Epidermal melanocyte (primary cell): Measurements from ENCODE around the gene OPCML.

Experiments used
- DNase-seq: peaks from one replicate; pipeline ENCODE4 v3.0.0; 2011; ENCODE audit warnings: low spot score; ENCODE audit not compliant: insufficient read length

The OPCML gene

DNA sequence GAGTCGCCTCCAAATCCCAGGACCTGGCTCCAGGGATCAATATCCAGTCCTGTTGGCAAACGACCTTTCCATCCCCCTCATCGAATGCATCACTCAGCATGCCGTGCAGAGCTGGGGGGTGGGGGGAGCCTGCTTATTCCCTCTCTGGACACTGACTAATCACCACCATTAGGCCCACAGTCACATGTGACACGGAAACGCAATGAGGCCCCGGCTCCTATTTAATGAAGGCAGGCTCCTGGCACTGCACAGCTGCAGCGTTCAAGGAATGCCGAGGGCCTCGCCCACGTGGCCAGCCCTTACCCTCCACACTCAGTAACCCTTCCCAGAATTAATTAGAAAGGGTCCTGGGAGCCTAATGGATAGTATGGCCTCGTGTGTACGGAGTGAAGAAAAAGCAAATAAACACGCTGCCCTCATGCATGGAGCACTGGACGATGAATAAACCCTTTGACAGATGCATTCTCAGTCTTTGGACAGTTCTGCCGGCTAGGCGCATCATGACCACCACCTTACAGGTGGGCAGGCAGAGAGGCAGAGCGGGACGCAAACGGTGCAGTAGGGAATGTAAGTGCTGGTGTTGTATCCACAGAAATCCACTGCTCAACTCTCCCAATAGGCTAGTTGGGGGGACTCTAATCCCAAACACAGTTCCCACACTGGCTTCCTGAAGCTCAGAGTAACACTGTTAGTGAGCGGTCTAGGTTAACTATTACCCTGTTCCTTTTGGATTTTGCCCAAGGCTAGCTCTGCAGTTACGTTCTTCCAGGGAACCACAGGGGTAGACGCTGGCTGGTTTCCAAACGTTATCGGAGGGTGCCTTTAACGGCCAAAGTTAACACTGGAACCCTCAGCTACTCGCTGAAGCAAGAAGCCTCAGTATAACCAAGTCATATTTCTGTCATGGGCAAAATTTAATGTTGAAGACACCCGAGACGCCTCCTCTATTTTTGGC lies 490.1 kb downstream of the OPCML start:
- DNase-seq, result no peak

GRCh38 chr11:133041181-133041580 lies 491.1 kb downstream of the OPCML start:
- DNase-seq, result no peak

DNA sequence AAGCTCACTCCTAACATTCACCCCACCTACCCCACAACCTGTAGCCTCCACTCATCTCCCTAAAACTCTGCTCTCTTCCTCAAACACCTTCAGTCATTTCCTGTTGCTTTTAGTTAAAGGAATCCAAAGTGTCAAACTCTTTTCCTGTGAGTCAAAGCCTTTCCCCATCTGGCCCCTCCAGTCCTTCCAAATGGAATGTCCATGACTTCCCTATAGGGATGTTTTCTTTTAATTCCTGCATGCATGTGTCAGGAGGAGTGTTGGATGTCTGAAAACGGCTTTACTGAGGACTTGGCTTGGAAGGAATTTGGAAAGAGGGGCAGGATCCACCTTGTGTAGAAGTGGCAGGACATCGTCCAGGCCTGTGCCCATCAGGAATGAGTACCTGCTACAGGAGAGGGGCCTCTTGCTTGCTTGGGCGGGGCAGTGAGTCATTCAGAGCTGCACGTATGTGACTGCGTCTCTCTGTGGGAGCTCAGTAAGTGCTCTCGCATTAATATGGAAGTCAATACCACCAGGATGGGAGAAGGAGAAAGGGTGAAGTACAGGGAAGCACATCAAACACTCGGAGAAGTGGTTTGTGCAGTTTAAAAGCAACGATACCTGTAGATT lies 491.9 kb downstream of the OPCML start:
- DNase-seq, result no peak

DNA sequence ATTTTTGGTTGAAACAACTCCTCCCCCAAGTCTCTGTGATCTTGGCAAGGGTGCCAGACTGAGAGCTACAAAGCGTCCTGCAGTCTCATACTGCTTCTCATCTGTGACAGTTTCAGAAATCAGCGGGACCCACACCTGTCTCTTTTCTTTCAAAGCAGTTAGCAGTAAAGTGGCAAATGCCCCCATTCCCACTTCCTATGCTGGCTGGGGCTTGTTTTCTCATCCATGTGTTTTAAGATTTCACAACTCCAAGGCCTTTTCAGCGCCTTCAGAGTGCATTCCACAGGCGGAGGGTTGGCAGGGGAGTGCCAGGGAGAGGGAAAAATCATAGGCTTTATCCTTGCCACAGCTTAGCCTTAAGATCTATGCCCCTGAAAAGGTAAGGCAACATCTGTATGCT lies 493.5 kb downstream of the OPCML start:
- no peak for DNase-seq

DNA sequence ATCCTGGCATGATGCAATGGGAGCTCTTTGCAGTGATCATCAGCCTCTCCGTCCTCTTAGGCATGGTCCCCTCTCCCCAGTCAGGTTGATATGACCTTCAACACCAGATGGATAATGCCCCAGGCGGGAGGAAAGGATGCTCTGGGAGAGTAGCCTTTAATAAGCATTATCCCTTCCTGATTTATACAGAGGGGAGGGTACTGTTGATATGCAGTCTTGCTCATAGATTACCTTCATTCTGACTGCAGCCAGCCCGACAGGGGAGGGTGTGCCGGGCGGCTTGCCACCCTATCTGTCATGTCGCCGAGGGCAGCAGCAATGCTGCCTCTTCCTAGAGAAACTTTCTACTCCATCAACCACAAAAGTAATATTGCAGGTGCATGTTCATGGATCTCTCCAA lies 497.4 kb downstream of the OPCML start:
- DNase-seq, result no peak

- no peak for DNase-seq
Measured at GRCh38 chr11:133029107-133029506, 503.2 kb downstream of the OPCML start.

DNA sequence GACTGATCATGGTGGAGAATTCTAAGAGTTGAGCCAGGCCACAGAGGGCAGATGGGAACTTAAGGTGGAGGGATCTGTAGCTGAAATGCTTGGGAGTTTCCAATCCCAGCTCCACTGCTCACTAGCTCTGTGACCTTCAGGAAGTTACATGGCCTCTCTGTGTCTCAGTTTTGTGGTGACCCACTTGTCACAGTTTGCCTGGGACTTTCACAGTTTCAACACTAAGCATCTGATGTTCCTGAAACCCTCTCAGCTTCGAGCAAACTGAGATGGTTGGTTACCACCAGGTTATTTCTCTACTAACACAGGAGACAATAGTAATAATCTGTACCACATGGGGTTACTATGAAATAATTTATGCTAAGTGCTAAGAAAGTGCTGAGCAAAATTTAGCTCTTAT lies 505.3 kb downstream of the OPCML start:
- no peak for DNase-seq

DNA sequence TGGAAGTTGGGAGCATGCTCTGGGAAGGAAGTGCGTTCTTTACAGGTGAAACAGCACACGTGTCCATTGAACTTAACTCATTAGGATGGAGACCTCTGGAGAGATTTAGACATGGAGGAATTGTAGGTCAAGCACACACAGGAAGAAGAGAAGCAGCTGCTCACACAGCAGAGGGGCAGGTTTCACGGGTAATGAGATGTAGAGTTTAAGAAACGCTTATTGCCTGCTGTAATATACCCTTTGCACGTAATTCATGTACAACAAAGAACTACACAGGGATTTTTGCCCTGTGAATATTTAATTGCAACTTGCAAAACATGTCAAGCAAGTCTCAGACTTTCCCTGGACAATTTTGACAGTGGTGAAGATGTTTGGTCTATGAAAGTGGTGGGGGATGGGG lies 508.0 kb downstream of the OPCML start:
- DNase-seq, result no peak

- DNase-seq, result no peak
Measured at GRCh38 chr11:133023232-133023631, 509.1 kb downstream of the OPCML start.

GRCh38 chr11:133021553-133021952 lies 510.7 kb downstream of the OPCML start:
- no peak for DNase-seq

DNA sequence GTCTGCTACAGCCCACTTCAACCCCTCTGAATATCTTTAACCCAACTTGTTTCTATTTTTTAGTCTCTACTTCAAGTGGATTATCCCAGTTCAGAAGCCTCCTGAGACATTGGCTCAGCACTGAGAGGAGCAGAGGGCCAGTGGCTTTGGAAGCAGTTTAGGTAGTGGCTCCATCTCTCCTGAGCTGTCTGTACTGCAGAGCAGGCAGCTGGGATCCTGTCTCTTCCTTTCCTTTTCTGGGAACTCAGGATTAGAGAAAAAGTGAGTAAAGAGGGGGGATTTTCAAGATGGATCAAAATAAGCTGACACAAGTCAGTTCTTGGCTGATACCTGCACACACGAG lies 512.0 kb downstream of the OPCML start:
- no peak for DNase-seq

DNA sequence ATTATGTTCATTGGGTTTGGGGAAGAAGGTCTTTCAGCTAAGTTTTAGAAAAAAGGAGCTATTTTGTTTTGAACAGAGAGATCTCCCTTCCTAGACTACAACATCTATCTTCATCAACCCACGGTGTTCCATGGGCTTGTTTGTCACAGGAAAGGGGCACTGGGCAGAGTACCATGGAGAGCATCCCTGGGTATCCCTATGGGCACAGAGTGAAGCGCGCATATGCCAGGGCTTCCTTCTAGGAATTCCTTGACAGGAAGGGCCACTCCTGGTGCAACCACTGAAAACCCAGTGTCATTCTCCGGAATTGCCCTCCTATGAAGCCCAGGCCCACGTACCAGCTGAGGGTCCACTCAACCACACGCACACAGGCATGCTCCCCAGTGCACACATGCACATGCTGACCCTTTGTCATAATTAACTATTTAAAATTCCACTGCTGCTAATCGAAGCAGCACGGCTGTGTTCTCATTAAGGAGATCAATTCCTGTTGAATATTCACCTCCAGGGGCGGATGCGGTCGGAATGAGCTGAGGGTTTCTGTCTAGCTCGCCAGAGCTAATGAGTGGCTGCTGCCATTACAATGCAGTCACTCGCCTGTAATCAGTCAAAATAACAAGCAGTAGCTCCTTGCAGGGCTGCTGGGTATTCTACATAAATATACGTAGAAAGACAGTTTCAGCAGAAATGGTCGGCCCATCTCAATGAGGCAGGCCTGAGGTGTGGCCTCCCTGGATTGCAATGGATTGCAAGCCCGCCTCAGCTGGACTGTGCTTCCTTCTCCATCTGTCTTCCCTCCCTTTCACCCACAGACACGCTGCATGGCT lies 512.5 kb downstream of the OPCML start:
- DNase-seq, result no peak

GRCh38 chr11:133015457-133015856 lies 516.8 kb downstream of the OPCML start:
- no peak for DNase-seq

GRCh38 chr11:133014337-133014736 lies 518.0 kb downstream of the OPCML start:
- no peak for DNase-seq

GRCh38 chr11:133012803-133013202 lies 519.5 kb downstream of the OPCML start:
- DNase-seq, result no peak

DNA sequence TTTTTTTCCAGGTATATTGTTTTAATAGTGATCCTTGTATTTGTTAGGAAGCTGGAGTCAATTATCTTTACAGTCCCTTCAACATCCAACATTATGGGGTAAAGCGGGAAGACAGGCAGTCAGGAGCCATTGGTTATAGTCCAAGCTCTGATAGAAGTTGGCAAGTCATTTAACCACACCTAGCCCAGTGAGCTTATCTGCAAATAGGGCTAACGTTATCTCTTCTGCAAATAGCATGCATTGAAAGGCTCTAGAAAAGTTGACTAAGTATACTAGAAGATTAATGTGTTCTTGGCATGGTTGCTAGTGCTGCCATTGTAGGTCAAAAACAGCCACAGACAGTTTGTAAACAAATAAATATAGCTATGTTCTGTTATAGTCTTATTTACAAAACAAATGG lies 520.7 kb downstream of the OPCML start:
- no peak for DNase-seq

- no peak for DNase-seq
Measured at GRCh38 chr11:133007027-133007584, 525.2 kb downstream of the OPCML start.

- no peak for DNase-seq
Measured at GRCh38 chr11:133004369-133004768, 527.9 kb downstream of the OPCML start.

DNA sequence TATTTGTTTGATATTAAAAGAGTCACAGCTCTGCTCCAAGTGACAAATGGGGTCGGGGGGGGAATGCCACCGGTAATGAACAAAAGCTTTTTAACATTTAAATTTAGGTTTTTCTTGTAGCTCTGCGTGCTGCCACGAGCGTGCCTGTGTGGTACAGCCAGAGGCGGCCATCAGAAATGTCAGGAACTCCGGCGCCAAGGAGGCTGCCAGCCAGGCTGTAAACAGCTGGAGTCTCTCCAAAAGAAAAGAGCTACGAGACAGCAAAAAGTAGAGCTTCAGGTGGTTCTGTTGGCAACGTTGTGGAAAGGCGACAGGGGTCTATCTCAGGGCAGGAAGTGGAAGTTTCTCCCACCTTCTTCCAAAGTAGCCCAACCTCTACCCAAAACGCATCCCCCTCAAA lies 532.8 kb downstream of the OPCML start:
- no peak for DNase-seq

GRCh38 chr11:132999031-132999430 lies 533.3 kb downstream of the OPCML start:
- no peak for DNase-seq

DNA sequence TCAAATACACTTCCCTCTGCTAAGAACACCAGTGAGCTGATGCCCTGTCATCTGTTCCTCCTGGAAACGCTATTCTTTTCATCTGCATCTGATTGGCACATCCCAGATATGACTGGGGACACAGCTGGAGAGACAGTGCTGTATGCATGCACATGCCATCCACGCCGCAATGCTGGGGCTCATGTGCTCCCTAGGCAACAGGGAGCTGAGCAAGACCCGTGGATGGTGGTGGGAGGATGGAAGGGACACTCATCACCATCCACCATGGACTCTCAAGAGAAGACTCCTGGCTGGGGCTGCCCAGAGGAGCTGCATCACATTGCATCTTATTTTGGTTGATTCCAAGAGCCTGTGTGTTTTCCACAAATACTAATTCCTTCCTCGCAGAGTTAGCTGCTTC lies 534.9 kb downstream of the OPCML start:
- no peak for DNase-seq

DNA sequence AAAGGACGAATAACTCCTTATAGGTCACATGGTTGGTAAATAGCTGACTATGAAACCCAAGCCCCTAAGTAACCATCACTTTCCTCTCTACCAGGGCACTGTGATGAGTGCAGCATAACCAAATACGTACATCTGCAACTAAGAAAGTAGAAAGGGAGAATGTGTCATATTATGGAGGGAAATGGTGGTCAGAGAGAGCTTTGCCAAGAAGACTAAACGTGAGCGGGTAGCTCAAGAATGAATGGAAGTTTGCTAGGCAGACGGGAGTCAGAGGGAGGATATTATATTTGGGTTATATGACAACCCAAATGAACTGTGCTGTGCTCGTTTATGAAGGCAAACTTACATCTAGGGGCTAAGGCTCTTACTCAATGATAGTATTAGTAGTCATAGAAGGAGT lies 537.3 kb downstream of the OPCML start:
- no peak for DNase-seq
